A549 (cell line): ENCODE data around the gene IL1RAP. TPM values are rescaled to one million over a fixed set of nuclear protein-coding genes. Genes with fewer than 3 reads are reported as not detected.

ENCODE experiments used
- ATAC-seq, 2 experiments: fragments of 200-7000 bp in 1 of 2; fragments of >200 bp in 1 of 2; cut with Nextera tagmentation in 1 of 2; cut with Tn5 transposase in 1 of 2; 3 replicates each; pipeline versions ENCODE4 v1.8.0 to v1.9.1; 2018 to 2020; ENCODE audit warnings: mild to moderate bottlenecking in 1 of 2, moderate library complexity in 1 of 2
- CTCF ChIA-PET: fragments of 300-600 bp; sonication (Branson Sonifier 250); formaldehyde crosslinking; extraction: SDS; loops from one replicate; lab custom pipeline; 2021; ENCODE audit warnings: antibody characterized with exemption, inconsistent platforms; lab: Yijun Ruan, JAX
- POLR2A ChIA-PET: fragments of 350-600 bp; formaldehyde crosslinking; extraction: SDS; loops from one replicate; lab custom pipeline; 2021; ENCODE audit warnings: antibody characterized with exemption, inconsistent platforms; lab: Yijun Ruan, JAX
- DNase-seq, 2 experiments: peaks; one replicate each; pipeline versions ENCODE4 v3.0.0 to v3.0.0-alpha.2; 2011 to 2016; ENCODE audit warnings: low read depth in 1 of 2, low spot score in 1 of 2
- FAIRE-seq: peaks from 2 replicates; lab custom pipeline; 2011; peaks lifted over from hg19 to GRCh38; lab: Jason Lieb, UNC
- H3K27ac ChIP-seq, 2 experiments: fragments of >200 bp; sonication (Bioruptor Twin); formaldehyde crosslinking; 3 replicates each; pipeline ENCODE4 v1.5.1; 2016 to 2017
- H3K4me1 ChIP-seq: fragments of >200 bp; sonication (Bioruptor Twin); formaldehyde crosslinking; 3 replicates; pipeline ENCODE4 v1.6.1; 2016
- H3K4me2 ChIP-seq: fragments of >200 bp; sonication (Bioruptor Twin); formaldehyde crosslinking; 3 replicates; pipeline ENCODE4 v1.6.1; 2016
- H3K4me3 ChIP-seq: fragments of >200 bp; sonication (Bioruptor Twin); formaldehyde crosslinking; 3 replicates; pipeline ENCODE4 v1.5.1; 2016
- H3K9me3 ChIP-seq: fragments of >200 bp; sonication (Bioruptor Twin); formaldehyde crosslinking; 3 replicates; pipeline ENCODE4 v1.6.1; 2016
- BCL3 ChIP-seq: fragments of >200 bp; sonication (Bioruptor Twin); formaldehyde crosslinking; IDR thresholded peaks from 3 replicates; pipeline ENCODE4 v1.6.1; 2016
- BHLHE40 ChIP-seq: IDR thresholded peaks from 2 replicates; pipeline ENCODE4 v1.6.1; 2012; ENCODE audit warnings: low read depth, low read length, inconsistent platforms
- CBX2 ChIP-seq: fragments of 200-600 bp; sonication (generic); IDR thresholded peaks from 2 replicates; pipeline ENCODE4 v1.6.1; 2016; ENCODE audit warnings: low read depth, mild to moderate bottlenecking, borderline replicate concordance
- E2F6 ChIP-seq: IDR thresholded peaks from 2 replicates; pipeline ENCODE4 v1.6.1; 2012; ENCODE audit warnings: low read depth, borderline replicate concordance
- EHMT2 ChIP-seq: fragments of 200-600 bp; sonication (generic); IDR thresholded peaks from 2 replicates; pipeline ENCODE4 v1.6.1; 2016; ENCODE audit warnings: antibody characterized with exemption, low read depth, mild to moderate bottlenecking, moderate library complexity
- HDAC2 ChIP-seq: fragments of 200-600 bp; sonication (generic); IDR thresholded peaks from 2 replicates; pipeline ENCODE4 v1.6.1; 2016
- HES2 ChIP-seq: fragments of >200 bp; sonication (Bioruptor Twin); formaldehyde crosslinking; IDR thresholded peaks from 2 replicates; pipeline ENCODE4 v1.6.1; 2016
- HMGXB4 ChIP-seq: fragments of 250-450 bp; sonication (Bioruptor Pico); IDR thresholded peaks from 2 replicates; pipeline ENCODE4 v1.5.0; 2021; ENCODE audit warnings: mild to moderate bottlenecking, moderate library complexity, borderline replicate concordance
- HOXB13 ChIP-seq: fragments of 250-450 bp; sonication (Bioruptor Pico); IDR thresholded peaks from 2 replicates; pipeline ENCODE4 v1.5.0; 2020; ENCODE audit warnings: low read depth, mild to moderate bottlenecking, moderate library complexity
- JUN ChIP-seq, 2 experiments: fragments of >200 bp; sonication (Bioruptor Twin); formaldehyde crosslinking; IDR thresholded peaks; 2 replicates in 1 of 2; 3 replicates in 1 of 2; pipeline ENCODE4 v1.6.1; 2016 to 2017
- KDM1A ChIP-seq: fragments of 200-600 bp; sonication (generic); IDR thresholded peaks from 2 replicates; pipeline ENCODE4 v1.6.1; 2016; ENCODE audit warnings: low read depth, mild to moderate bottlenecking
- MAFK ChIP-seq: fragments of 450-650 bp; IDR thresholded peaks from 2 replicates; pipeline ENCODE4 v1.6.1; 2014; ENCODE audit not compliant: partially characterized antibody
- MAZ ChIP-seq: fragments of 150-350 bp; IDR thresholded peaks from 2 replicates; pipeline ENCODE4 v1.6.1; 2014; ENCODE audit warnings: antibody characterized with exemption, low read depth, low read length, borderline replicate concordance
- MYC ChIP-seq: IDR thresholded peaks from 2 replicates; pipeline ENCODE4 v1.6.1; 2012; ENCODE audit warnings: mild to moderate bottlenecking, inconsistent platforms, low read length, improper control_type of control experiment, borderline replicate concordance
- NPAS2 ChIP-seq: fragments of 250-450 bp; sonication (Bioruptor Pico); IDR thresholded peaks from 2 replicates; pipeline ENCODE4 v1.8.0; 2022; ENCODE audit warnings: mild to moderate bottlenecking, moderate library complexity, borderline replicate concordance
- NR3C1 ChIP-seq: fragments of >200 bp; sonication (Bioruptor Twin); formaldehyde crosslinking; IDR thresholded peaks from 3 replicates; pipeline ENCODE4 v1.6.1; 2017
- PHF8 ChIP-seq: fragments of 200-600 bp; sonication (generic); IDR thresholded peaks from 2 replicates; pipeline ENCODE4 v1.6.1; 2016; ENCODE audit warnings: low read depth, mild to moderate bottlenecking, antibody characterized with exemption, moderate library complexity, borderline replicate concordance
- POLR2AphosphoS2 ChIP-seq: conservative IDR thresholded peaks from 2 replicates; pipeline ENCODE4 v1.6.1; 2012; ENCODE audit warnings: low read length, improper control_type of control experiment, inconsistent platforms
- RARB ChIP-seq: fragments of 250-450 bp; sonication (Bioruptor Pico); IDR thresholded peaks from 2 replicates; pipeline ENCODE4 v1.8.0; 2021; ENCODE audit warnings: mild to moderate bottlenecking, moderate library complexity
- RCOR1 ChIP-seq: fragments of 150-350 bp; IDR thresholded peaks from 2 replicates; pipeline ENCODE4 v1.6.1; 2014; ENCODE audit warnings: antibody characterized with exemption, low read length, low read depth
- RFX5 ChIP-seq: fragments of 450-650 bp; IDR thresholded peaks from 2 replicates; pipeline ENCODE4 v1.7.1; 2014; ENCODE audit warnings: antibody characterized with exemption, mild to moderate bottlenecking, moderate library complexity
- ZFP36 ChIP-seq: fragments of 450-650 bp; IDR thresholded peaks from 2 replicates; pipeline ENCODE4 v1.6.1; 2014; ENCODE audit warnings: borderline replicate concordance; ENCODE audit not compliant: partially characterized antibody
- ZNF302 ChIP-seq: fragments of 250-450 bp; sonication (Bioruptor Pico); IDR thresholded peaks from 2 replicates; pipeline ENCODE4 v1.9.0; 2021; ENCODE audit warnings: inconsistent platforms, mild to moderate bottlenecking, moderate library complexity
- WGBS: methylation state at CpG from one replicate; pipeline ENCODE4 v1.1.6; 2017; ENCODE audit errors: missing lambda C conversion rate; 5-methylcytosine and 5-hydroxymethylcytosine counted together
- polyA plus RNA-seq, 4 experiments: library from polyadenylated mRNA; depleted of rRNA in 3 of 4; stranded (reverse); fragments of >200 nt; fragmentation: RNase III in 1 of 4; extraction: RNeasy Plus Mini Kit Qiagen cat#74134 plus additional on column Dnase treatment in 1 of 4; gene quantifications; 2 replicates in 3 of 4; 3 replicates in 1 of 4; pipeline ENCODE4 v1.2.3, GENCODE V29; 2011 to 2017

The IL1RAP gene
- polyA plus RNA-seq, 2 of the 4 experiments (the other 2 are of a cell fraction), result 3.9 to 18.5 TPM

GRCh38 chr3:190574473-190574872 lies 60.6 kb downstream of the IL1RAP start:
- Histone ChIP-seq H3K27ac (no peak overlapping the region), H3K4me2 (no peak overlapping the region), H3K9me3 (no peaks in the 10 kb centered on the region), H3K4me1 (peaks cover 4% of the 10 kb centered on the region; the same call in 1 of the 3 replicates), H3K4me3 (no peak overlapping the region)
- CTCF ChIA-PET, result interaction anchor here (0.6 to 1.2 kb wide), 2 partner anchors 9 to 50 kb away, joined by 3 read pairs; no protein-coding TSS in a partner anchor
- no peak for FAIRE-seq
- 91% methylated on average over 2 of the region's 2 CpGs for WGBS
- TF ChIP-seq HES2 (no peak), HOXB13 (CRISPR knock-in tag) (no peak), NR3C1 (no peak), RCOR1 (no peak), HMGXB4 (CRISPR knock-in tag) (no peak), BHLHE40 (no peak), POLR2AphosphoS2 (no peak), ZFP36 (no peak), PHF8 (no peak), MYC (no peak), EHMT2 (no peak), E2F6 (no peak), ZNF302 (CRISPR knock-in tag) (no peak), HDAC2 (no peak), MAZ (no peak), JUN (IDR thresholded peaks at IDR 0.05) (no peak)
- TF ChIP-seq, all 56 proteins: peak for 0
- POLR2A ChIA-PET, result no interaction called here
- DNase-seq (no peak), ATAC-seq (no peak)

- POLR2A ChIA-PET, result no interaction called here
These were observed 61.7 kb downstream of the IL1RAP start for GRCh38 chr3:190575437-190576185.

GRCh38 chr3:190577225-190577624 lies 63.3 kb downstream of the IL1RAP start:
- Histone ChIP-seq H3K4me1 (peaks cover 16% of the 10 kb centered on the region; the same call in 2 of the 3 replicates), H3K9me3 (no peaks in the 10 kb centered on the region), H3K4me3 (no peak overlapping the region), H3K4me2 (no peak overlapping the region), H3K27ac (no peak overlapping the region)
- ATAC-seq (no peak), FAIRE-seq (no peak), DNase-seq (no peak)
- POLR2A ChIA-PET, result interaction anchor here (1.1 kb wide), 1 partner anchor 64 kb away, joined by 4 read pairs; the partner anchor contains the start of gene IL1RAP
- TF ChIP-seq RFX5, result no peak
- no peak for TF ChIP-seq CBX2
- no peak for TF ChIP-seq MAFK
- TF ChIP-seq NPAS2 (CRISPR knock-in tag), result no peak
- no peak for TF ChIP-seq RARB (CRISPR knock-in tag)
- no peak for TF ChIP-seq BCL3
- CTCF ChIA-PET, result no interaction called here
- WGBS, result 89% methylated on average over 4 of the region's 4 CpGs

More at GRCh38 chr3:190575437-190576185, 61.7 kb downstream of the IL1RAP start:
- no peak for TF ChIP-seq KDM1A
- WGBS, result 91% methylated on average over 7 of the region's 7 CpGs
- ATAC-seq, result no peak
- Histone ChIP-seq H3K4me3 (no peak overlapping the region), H3K27ac (no peak overlapping the region), H3K4me1 (peaks cover 3% of the 10 kb centered on the region; the same call in 2 of the 3 replicates), H3K4me2 (no peak overlapping the region), H3K9me3 (no peaks in the 10 kb centered on the region)
- FAIRE-seq, result no peak
- DNase-seq, result no peak
- CTCF ChIA-PET, result no interaction called here
